ENCODE results near the gene PBX2. TPM values are rescaled to one million over a fixed set of nuclear protein-coding genes. Genes with fewer than 3 reads are reported as not detected.

PBX2 gene
- total and polyA plus RNA-seq, 2 donors, result 44.1 to 62.2 TPM

Small RNAs within 50 kb of the gene (small RNA-seq; reads per million reads assigned to genes)
- gene AL662884.1, result not detected
- gene MIR6833, result not detected

Other genes with a start within 250 kb of the PBX2 start
- 6.5 TPM for gene CFB, start 244.1 kb downstream of the PBX2 start, total RNA-seq
- 39.6 TPM for gene CFB, start 244.1 kb downstream of the PBX2 start, polyA plus RNA-seq
- gene NELFE, start 231.2 kb downstream of the PBX2 start, total RNA-seq, result 39.8 TPM
- 53.6 TPM for gene NELFE, start 231.2 kb downstream of the PBX2 start, polyA plus RNA-seq
- 28.9 TPM for gene SKIC2, start 231.0 kb downstream of the PBX2 start, total RNA-seq
- gene SKIC2, start 231.0 kb downstream of the PBX2 start, polyA plus RNA-seq, result 48.8 TPM
- 8.5 TPM for gene DXO, start 218.1 kb downstream of the PBX2 start, total RNA-seq
- gene DXO, start 218.1 kb downstream of the PBX2 start, polyA plus RNA-seq, result 20.2 TPM
- 3.6 TPM for gene C4A, start 208.1 kb downstream of the PBX2 start, total RNA-seq
- 126 TPM for gene C4A, start 208.1 kb downstream of the PBX2 start, polyA plus RNA-seq
- 4.7 TPM for gene C4B, start 175.4 kb downstream of the PBX2 start, total RNA-seq
- 142 TPM for gene C4B, start 175.4 kb downstream of the PBX2 start, polyA plus RNA-seq
- gene CYP21A2, start 151.8 kb downstream of the PBX2 start, total RNA-seq, result not detected
- gene CYP21A2, start 151.8 kb downstream of the PBX2 start, polyA plus RNA-seq, result 2.3 TPM
- 171 TPM for gene TNXB, start 80.9 kb downstream of the PBX2 start, total RNA-seq
- 93.5 TPM for gene TNXB, start 80.9 kb downstream of the PBX2 start, polyA plus RNA-seq
- gene ATF6B, start 62.0 kb downstream of the PBX2 start, total RNA-seq, result 28.8 TPM
- 68.3 TPM for gene ATF6B, start 62.0 kb downstream of the PBX2 start, polyA plus RNA-seq
- gene FKBPL, start 59.9 kb downstream of the PBX2 start, total RNA-seq, result 3.0 TPM
- 5.6 TPM for gene FKBPL, start 59.9 kb downstream of the PBX2 start, polyA plus RNA-seq
- gene PRRT1, start 38.3 kb downstream of the PBX2 start, total RNA-seq, result 0.42 TPM
- 10.8 TPM for gene PRRT1, start 38.3 kb downstream of the PBX2 start, polyA plus RNA-seq
- gene PPT2, start 36.1 kb downstream of the PBX2 start, total RNA-seq, result 29.6 TPM
- 20.0 TPM for gene PPT2, start 36.1 kb downstream of the PBX2 start, polyA plus RNA-seq
- gene EGFL8, start 25.6 kb downstream of the PBX2 start, total RNA-seq, result 17.6 TPM
- 22.8 TPM for gene EGFL8, start 25.6 kb downstream of the PBX2 start, polyA plus RNA-seq
- gene AGPAT1, start 14.1 kb downstream of the PBX2 start, total RNA-seq, result 13.8 TPM
- 93.7 TPM for gene AGPAT1, start 14.1 kb downstream of the PBX2 start, polyA plus RNA-seq
- gene RNF5, start 11.8 kb downstream of the PBX2 start, total RNA-seq, result 30.1 TPM
- gene RNF5, start 11.8 kb downstream of the PBX2 start, polyA plus RNA-seq, result 102 TPM
- 1.5 TPM for gene AGER, start 5.9 kb downstream of the PBX2 start, total RNA-seq
- gene AGER, start 5.9 kb downstream of the PBX2 start, polyA plus RNA-seq, result 7.6 TPM
- gene GPSM3, start 2.4 kb upstream of the PBX2 start, total RNA-seq, result 2.2 TPM
- 12.8 TPM for gene GPSM3, start 2.4 kb upstream of the PBX2 start, polyA plus RNA-seq
- 11.2 TPM for gene NOTCH4, start 33.9 kb upstream of the PBX2 start, total RNA-seq
- 27.6 TPM for gene NOTCH4, start 33.9 kb upstream of the PBX2 start, polyA plus RNA-seq
- gene TSBP1, start 181.7 kb upstream of the PBX2 start, total RNA-seq, result not detected
- not detected for gene TSBP1, start 181.7 kb upstream of the PBX2 start, polyA plus RNA-seq
- not detected for gene BTNL2, start 217.0 kb upstream of the PBX2 start, total RNA-seq
- not detected for gene BTNL2, start 217.0 kb upstream of the PBX2 start, polyA plus RNA-seq
- 93.9 TPM for gene HLA-DRA, start 249.7 kb upstream of the PBX2 start, total RNA-seq
- gene HLA-DRA, start 249.7 kb upstream of the PBX2 start, polyA plus RNA-seq, result 272 TPM